GM12874 (cell line): ENCODE data around the gene ANGPTL8.

ENCODE experiments used
- CTCF ChIP-seq: IDR thresholded peaks from 2 replicates; pipeline ENCODE4 v1.5.1; 2011; ENCODE audit warnings: low read depth, mild to moderate bottlenecking, control low read depth, low read length, moderate library complexity; ENCODE audit not compliant: insufficient read depth

Gene ANGPTL8

GRCh38 chr19:11204943-11205349, 34.5 kb upstream of the ANGPTL8 start:
- TF ChIP-seq CTCF = no peak

- no peak for TF ChIP-seq CTCF
These were observed 33.4 kb upstream of the ANGPTL8 start for GRCh38 chr19:11205939-11206570.

GRCh38 chr19:11208561-11209471, 30.6 kb upstream of the ANGPTL8 start:
- no peak for TF ChIP-seq CTCF

GRCh38 chr19:11209839-11210655, 29.4 kb upstream of the ANGPTL8 start:
- no peak for TF ChIP-seq CTCF

- TF ChIP-seq CTCF = no peak
These were observed 28.8 kb upstream of the ANGPTL8 start for GRCh38 chr19:11210656-11210928.

GRCh38 chr19:11214387-11214786, 25.0 kb upstream of the ANGPTL8 start:
- TF ChIP-seq CTCF = no peak

- TF ChIP-seq CTCF = no peak
These were observed 18.3 kb upstream of the ANGPTL8 start for GRCh38 chr19:11221082-11221598.
